Colonic mucosa (tissue), 4 donors: Measurements from ENCODE around the gene EMID1. TPM values are rescaled to one million over a fixed set of nuclear protein-coding genes. Genes with fewer than 3 reads are reported as not detected.

Source experiments
- DNase-seq: peaks from one replicate; pipeline ENCODE4 v3.0.0-alpha.2; 2020
- H3K27ac ChIP-seq: fragments of 200-600 bp; one replicate; pipeline ENCODE4 v1.8.0; 2021
- H3K27me3 ChIP-seq: fragments of 200-600 bp; one replicate; pipeline ENCODE4 v1.8.0; 2021
- H3K36me3 ChIP-seq: fragments of 200-600 bp; one replicate; pipeline ENCODE4 v1.8.0; 2021
- H3K4me1 ChIP-seq: fragments of 200-600 bp; one replicate; pipeline ENCODE4 v1.8.0; 2021; ENCODE audit warnings: mild to moderate bottlenecking
- H3K4me3 ChIP-seq: fragments of 200-600 bp; one replicate; pipeline ENCODE4 v1.8.0; 2021
- H3K9ac ChIP-seq, 2 donors: one replicate each; pipeline ENCODE4 v1.7.0; 2013; ENCODE audit warnings: control low read depth in 2 of 2, low read depth in 2 of 2, low read length in 2 of 2
- H3K9me3 ChIP-seq: fragments of 200-600 bp; one replicate; pipeline ENCODE4 v1.8.0; 2021
- intact Hi-C: fragments of 100-400 bp; cut with DNase I; formaldehyde crosslinking; loops from one replicate; pipeline ENCODE4 v1.14.1; 2022
- total RNA-seq, 2 donors: library from RNA; stranded (reverse); fragmentation: NEBNext Ultra II Directional in 1 of 2; extraction: Animal tissue kit (Norgen Biotek cat#: 25700) in 1 of 2; gene quantifications; one replicate each; pipeline ENCODE4 v1.2.1, GENCODE V29; 2021
- TF ChIP-seq, protein P1 (sequence below): fragments of 200-600 bp; IDR thresholded peaks from one replicate; pipeline ENCODE4 v1.8.0; 2022; ENCODE audit warnings: antibody characterized with exemption, mild to moderate bottlenecking
- donor health status: healthy.
- donor health status: DM: no; HTN: no; CAD: no.
- donor health status: DM: no; HTN: no; CAD: no.

Gene EMID1
- total RNA-seq, 2 donors from 2014 or later, result 4.4 TPM

DNA sequence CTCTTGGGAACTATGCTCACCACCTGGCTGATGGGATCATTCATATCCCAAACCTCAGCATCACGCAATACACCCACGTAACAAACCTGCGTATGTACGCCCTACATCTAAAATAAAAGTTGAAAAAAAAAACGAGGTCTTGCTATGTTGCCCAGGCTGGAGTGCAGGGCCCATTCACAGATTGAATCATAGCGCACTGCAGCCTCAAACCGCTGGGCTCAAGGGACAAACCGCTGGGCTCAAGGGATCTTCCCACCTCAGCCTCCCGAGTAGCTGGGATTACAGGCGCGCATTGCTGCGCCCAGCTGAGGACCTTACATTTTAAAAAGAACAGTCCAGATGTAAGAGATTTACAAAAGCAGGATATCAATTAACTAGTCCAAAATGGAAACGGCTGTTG is 41.9 kb upstream of the EMID1 start:
- TF ChIP-seq, protein P1, sequence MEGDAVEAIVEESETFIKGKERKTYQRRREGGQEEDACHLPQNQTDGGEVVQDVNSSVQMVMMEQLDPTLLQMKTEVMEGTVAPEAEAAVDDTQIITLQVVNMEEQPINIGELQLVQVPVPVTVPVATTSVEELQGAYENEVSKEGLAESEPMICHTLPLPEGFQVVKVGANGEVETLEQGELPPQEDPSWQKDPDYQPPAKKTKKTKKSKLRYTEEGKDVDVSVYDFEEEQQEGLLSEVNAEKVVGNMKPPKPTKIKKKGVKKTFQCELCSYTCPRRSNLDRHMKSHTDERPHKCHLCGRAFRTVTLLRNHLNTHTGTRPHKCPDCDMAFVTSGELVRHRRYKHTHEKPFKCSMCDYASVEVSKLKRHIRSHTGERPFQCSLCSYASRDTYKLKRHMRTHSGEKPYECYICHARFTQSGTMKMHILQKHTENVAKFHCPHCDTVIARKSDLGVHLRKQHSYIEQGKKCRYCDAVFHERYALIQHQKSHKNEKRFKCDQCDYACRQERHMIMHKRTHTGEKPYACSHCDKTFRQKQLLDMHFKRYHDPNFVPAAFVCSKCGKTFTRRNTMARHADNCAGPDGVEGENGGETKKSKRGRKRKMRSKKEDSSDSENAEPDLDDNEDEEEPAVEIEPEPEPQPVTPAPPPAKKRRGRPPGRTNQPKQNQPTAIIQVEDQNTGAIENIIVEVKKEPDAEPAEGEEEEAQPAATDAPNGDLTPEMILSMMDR, result no peak
- H3K4me1 ChIP-seq, result no peaks in the 10 kb centered on the region
- H3K27ac ChIP-seq, result no peak overlapping the region
- intact Hi-C loops, result no loop called here
- no peak overlapping the region for H3K4me3 ChIP-seq
- H3K9me3 ChIP-seq, result no peaks in the 10 kb centered on the region
- no peak for DNase-seq
- H3K9ac ChIP-seq, result no peak overlapping the region
- no peaks in the 10 kb centered on the region for H3K27me3 ChIP-seq
- H3K36me3 ChIP-seq, result no peaks in the 10 kb centered on the region

DNA sequence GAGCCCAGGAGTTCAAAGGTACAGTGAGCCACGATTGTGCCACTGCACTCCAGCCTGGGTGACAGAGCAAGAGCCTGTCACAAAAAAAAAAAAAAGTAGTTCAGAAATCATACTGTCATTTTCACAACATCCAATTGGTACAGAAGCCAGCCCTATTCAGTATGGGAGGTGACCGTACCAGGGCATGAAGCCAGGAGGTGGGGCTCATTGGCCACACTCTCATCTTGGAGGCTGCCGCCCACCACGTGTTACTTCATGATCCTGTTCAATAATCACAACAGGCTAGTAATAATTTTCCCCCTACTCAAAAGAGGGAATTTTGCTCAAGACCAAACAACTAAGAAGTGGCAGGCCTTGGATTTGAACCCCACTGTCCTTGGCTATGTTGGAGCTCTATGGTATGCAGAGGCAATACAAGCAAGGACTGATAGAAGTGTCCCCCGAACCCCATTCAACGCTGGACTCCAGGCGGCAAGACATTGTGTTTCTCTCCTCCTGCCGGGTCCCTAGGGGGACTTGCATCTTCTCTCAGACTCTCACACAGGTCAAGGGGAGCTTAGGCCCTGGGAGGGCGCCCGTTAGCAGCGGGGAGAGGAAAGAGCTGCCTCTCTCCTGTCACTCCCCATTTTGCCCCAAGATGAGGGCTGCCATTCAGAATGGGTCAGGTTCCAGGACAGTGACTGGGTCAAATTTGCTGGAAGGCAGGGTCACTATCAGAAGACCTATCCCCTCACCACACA is 40.2 kb upstream of the EMID1 start:
- Histone ChIP-seq H3K9me3 (no peaks in the 10 kb centered on the region), H3K27me3 (no peaks in the 10 kb centered on the region), H3K36me3 (no peaks in the 10 kb centered on the region), H3K4me1 (no peaks in the 10 kb centered on the region), H3K4me3 (no peak overlapping the region), H3K9ac (no peak overlapping the region), H3K27ac (no peak overlapping the region)
- DNase-seq, result no peak
- TF ChIP-seq, protein P1, result no peak
- intact Hi-C loops, result no loop called here

DNA sequence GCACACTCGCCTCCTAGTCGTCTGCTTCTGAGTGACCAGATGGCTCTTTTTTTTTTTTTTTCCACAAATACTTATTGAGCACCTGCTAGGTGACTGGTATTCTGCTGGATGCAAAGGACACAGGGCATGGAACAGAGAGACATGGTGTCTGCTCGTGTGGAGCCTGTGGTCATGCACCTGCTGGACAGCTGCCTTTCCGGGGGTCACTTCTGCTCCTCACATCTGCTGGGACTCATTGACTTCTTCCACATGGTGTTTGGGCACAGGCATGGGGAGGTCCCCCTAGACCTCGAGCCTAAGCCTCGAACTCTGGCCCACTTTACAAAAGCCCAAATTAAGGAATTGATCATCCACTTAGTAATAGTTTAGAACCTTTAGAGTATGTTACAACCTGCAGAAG is 39.5 kb upstream of the EMID1 start:
- no peak overlapping the region for H3K9ac ChIP-seq
- TF ChIP-seq, protein P1, result no peak
- no peaks in the 10 kb centered on the region for H3K27me3 ChIP-seq
- intact Hi-C loops, result no loop called here
- no peak overlapping the region for H3K27ac ChIP-seq
- no peaks in the 10 kb centered on the region for H3K4me1 ChIP-seq
- H3K4me3 ChIP-seq, result no peak overlapping the region
- H3K9me3 ChIP-seq, result no peaks in the 10 kb centered on the region
- H3K36me3 ChIP-seq, result no peaks in the 10 kb centered on the region
- DNase-seq, result no peak

DNA sequence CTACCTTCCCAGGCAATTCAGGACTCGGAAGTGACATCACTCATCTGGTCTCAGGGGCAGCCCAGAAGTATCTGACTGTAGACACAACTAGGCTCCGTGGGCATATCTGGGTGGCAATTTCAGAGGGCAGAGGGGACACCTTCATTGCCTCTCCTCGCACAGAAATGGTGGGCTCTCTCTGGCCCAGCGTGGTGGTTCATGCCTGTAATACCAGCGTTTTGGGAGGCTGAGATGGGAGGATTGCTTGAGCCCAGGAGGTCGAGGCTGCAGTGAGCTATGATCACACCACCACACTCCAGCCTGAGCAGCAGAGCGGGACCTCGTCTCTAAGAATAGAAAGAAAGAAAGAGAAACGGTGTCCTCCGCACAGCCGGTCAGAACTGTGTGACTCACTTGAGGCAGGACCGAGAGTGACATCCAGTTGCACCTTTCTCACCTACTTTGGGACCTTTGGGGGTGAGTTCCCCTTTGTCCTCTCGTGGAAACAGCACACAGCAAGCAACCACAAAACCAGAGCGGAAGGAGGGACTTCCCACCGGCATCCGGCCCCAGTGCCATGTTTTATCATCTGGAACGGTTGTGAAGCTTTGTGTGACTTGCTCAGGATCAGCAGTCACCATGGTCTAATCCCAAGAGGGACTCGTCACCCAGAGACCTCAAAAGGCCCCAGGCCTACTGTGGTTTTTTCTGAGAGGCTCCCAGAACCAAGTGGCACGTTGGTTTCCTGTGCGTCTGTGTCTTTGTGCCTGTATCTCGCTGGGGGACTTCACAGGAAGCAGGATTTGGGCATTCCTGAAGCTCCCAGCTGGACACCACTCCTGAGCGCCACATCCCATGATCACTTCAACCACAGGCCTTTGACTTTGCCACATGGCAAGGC is 38.4 kb upstream of the EMID1 start:
- Histone ChIP-seq H3K27ac (no peak overlapping the region), H3K9me3 (no peaks in the 10 kb centered on the region), H3K4me3 (no peak overlapping the region), H3K9ac (no peak overlapping the region), H3K36me3 (no peaks in the 10 kb centered on the region), H3K4me1 (no peaks in the 10 kb centered on the region), H3K27me3 (no peaks in the 10 kb centered on the region)
- intact Hi-C loops, result no loop called here
- TF ChIP-seq, protein P1, result no peak
- no peak for DNase-seq

DNA sequence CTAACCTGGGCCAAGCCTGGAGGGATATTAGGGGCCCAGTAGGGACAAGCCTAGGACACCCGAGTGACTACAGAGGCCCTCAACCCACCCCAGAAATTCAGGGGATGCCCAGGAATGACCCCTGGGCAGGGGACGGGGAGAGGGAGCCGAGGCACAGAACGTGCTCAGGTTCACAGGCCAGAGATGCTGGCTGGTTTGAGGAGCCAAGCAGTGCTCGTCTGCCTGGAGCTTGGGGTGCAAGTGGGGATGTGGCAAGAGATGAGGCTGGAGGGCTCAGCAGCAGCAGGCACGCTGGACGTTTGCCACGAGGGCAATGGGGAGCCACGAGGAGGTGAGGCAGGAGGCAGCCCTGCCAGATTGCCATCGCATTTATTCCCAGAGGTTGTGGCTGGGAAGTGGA is 34.0 kb upstream of the EMID1 start:
- Histone ChIP-seq H3K27me3 (no peaks in the 10 kb centered on the region), H3K9me3 (no peaks in the 10 kb centered on the region), H3K27ac (no peak overlapping the region), H3K4me1 (no peaks in the 10 kb centered on the region), H3K36me3 (no peaks in the 10 kb centered on the region), H3K4me3 (no peak overlapping the region), H3K9ac (no peak overlapping the region)
- intact Hi-C loops, result no loop called here
- TF ChIP-seq, protein P1, result no peak
- no peak for DNase-seq
